Stimulated activated CD8-positive, alpha-beta memory T cell treated with anti-CD3 and anti-CD28 coated beads, Interleukin-4, amount 100 ng/mL, for 24 hours (primary cell): ENCODE results near the gene TMEFF2.
"Not testable (repeated sequence)": the region's sequence is repeated elsewhere in the genome, so short reads cannot be mapped to it uniquely, and the experiment has no call there.

Source experiments
- DNase-seq: peaks from one replicate; pipeline ENCODE4 v3.0.0-alpha.2; 2020; ENCODE audit warnings: low read depth

The TMEFF2 gene

GRCh38 chr2:192184349-192184748, 10.4 kb downstream of the TMEFF2 start:
- DNase-seq, result no peak

- DNase-seq, result no peak
Measured at GRCh38 chr2:192183296-192183695, 11.4 kb downstream of the TMEFF2 start.

DNA sequence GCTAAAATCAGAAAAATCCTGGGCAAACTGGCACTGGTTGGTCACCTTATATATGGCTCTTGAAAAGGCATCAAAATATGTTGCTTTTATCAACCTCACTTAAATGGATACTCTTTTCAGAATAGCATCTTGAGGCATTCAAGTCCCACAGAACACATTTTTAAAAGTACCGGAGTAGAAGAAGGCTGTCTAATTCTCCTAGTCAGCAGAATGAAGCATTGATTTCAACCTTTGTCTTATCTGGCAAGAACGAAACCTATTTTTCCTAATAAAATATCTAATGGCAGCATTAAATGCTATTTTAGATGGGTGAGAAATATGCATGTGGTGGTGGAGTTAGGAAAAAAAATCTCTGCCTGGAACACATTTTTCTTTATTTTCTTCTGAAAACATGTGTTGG, 27.8 kb downstream of the TMEFF2 start:
- no peak for DNase-seq

- no peak for DNase-seq
Measured at GRCh38 chr2:192165842-192166241, 28.9 kb downstream of the TMEFF2 start.

DNA sequence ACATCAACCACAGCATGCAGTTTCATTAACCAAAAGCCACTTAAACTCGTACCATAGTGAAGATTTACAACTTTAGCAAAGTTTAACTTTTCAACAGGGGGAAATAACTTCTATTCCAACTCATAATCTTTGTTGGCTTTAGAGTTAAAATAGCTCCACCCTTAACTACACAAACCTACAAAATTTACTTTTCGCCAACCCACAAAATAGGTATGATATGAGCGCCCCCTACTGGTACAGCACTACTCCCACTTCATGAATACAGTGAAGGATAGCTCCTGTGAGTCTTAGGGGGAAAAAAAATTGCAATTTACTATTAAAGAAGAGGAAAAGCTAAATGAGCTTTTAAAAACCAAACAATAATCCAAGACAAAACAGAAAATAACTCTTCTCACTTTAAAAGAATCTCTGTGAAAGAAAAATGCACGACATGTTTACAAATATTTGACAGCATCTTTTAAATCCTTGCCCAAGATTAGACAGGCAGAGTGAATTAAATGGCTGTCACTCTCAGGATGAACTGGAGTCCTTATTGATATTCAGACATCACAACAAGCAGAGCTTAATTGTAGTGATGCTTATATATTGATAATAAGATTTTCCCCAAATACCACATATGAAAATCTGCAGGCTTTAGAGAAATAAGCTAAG, 32.2 kb downstream of the TMEFF2 start:
- peak; percentile 20 for DNase-seq

DNA sequence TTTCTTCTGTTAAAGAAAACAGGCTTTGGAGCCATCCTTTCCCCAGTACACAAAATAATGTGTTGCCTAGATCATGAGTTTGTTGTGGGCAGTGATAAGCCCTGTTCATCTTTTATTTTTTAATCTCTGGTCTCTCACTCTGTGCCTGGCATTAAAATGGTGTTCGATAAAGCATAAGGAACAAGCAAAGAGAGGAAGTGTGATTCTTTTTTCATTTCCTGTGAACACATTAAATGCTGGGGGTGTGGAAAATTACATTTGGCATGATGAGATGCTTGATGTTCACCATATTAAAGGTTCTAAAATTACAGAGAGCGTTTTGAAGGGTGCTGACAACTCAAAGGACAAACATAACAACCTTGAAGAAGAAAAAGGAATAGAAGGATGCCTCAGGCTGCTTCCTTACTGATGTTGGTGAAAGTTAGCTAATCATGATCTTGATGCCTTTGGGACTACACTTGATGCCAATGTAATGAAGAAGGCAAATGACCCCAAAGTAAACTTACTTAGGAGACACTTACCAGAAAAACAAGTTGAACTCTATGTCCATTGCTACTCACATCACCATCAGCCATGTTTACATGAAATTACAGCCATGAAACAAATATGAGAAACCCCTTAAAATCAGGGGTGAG, 33.0 kb downstream of the TMEFF2 start:
- no peak for DNase-seq

DNA sequence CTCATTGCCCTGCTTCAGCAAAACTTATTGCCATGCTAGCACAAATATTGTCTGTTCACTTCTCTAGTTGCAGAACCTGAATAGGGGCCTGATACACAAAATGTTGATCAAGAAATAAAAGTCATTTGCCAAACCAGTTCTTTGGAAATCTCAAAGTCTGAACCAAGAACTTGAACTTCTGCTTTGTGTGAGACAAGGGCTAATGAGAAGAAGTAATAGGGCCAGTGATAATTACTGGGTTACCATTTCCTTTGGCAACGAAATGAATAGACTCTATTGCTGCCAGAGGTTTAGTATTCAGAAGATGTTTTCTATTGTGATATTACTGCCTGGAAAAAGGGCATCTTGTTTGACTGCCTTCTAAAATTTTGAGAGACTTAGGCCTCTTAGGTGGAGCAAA, 35.0 kb downstream of the TMEFF2 start:
- no peak for DNase-seq

GRCh38 chr2:192159208-192159607, 35.5 kb downstream of the TMEFF2 start:
- DNase-seq, result no peak

- no peak for DNase-seq
Measured at GRCh38 chr2:192157776-192158175, 37.0 kb downstream of the TMEFF2 start.

GRCh38 chr2:192155511-192156118, 39.1 kb downstream of the TMEFF2 start:
- DNase-seq, result no peak

GRCh38 chr2:192153561-192153960, 41.2 kb downstream of the TMEFF2 start:
- DNase-seq, result no peak

DNA sequence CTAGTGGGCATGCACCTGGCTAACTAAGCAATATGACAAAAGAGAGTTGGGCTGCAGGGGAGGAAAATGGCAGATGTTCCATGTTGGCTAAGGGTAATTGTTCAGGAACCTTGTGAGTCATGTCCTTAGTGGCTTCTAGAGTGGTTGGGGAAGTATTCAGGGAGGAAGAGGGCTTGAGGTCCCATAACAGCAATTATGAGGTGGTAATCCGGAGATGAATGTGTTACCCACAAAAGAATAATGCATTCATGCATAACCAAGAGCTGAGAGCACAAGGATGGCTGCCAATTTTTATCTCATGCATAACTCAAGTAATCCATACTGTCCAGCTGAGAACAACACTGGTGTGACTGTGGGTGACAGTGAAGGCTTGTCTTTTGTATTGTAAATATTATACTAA, 42.9 kb downstream of the TMEFF2 start:
- no peak for DNase-seq

GRCh38 chr2:192150166-192150565, 44.6 kb downstream of the TMEFF2 start:
- no peak for DNase-seq

- no peak for DNase-seq
Measured at GRCh38 chr2:192148620-192149321, 46.0 kb downstream of the TMEFF2 start.

DNA sequence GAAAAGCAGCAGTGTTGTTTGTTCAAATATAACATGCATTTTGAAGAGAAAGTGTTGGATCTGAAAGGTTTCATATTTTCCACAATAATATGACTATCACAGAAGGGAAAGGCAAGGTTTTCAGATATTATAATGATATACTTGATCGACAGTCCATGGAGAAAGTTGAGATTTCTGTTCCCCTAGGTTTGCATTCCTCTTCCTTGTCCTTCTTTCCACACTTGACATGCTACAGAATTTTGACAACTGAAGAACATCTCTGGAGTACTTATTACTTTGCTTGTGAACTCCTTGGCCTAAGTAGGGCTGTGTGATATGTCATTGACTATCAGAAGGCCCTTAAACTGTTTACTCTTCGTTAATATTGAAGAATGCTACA, 46.5 kb downstream of the TMEFF2 start:
- DNase-seq, result no peak

- no peak for DNase-seq
Measured at GRCh38 chr2:192146069-192147015, 48.4 kb downstream of the TMEFF2 start.

GRCh38 chr2:192145496-192145895, 49.2 kb downstream of the TMEFF2 start:
- DNase-seq, result no peak

GRCh38 chr2:192140236-192140839, 54.4 kb downstream of the TMEFF2 start:
- no peak for DNase-seq

GRCh38 chr2:192139813-192140212, 54.9 kb downstream of the TMEFF2 start:
- DNase-seq, result no peak

- DNase-seq, result no peak
Measured at GRCh38 chr2:192137451-192137850, 57.3 kb downstream of the TMEFF2 start.

DNA sequence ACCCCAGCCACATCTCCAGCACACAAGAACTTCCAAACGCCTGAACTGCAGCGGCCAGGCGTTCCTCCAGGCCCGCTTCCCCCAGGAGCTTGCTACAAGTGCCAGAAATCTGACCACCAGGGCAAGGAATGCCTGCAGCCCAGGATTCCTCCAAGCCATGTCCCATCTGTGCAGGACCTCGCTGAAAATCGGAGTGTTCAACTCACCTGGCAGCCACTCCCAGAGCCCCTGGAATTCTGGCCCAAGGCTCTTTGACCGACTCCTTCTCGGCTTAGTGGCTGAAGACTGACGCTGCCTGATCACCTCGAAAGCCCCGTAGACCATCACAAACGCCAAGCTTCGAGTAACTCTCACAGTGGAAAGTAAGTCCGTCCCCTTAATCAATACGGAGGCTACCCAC, 62.1 kb downstream of the TMEFF2 start:
- DNase-seq, result not testable (repeated sequence)
